Inflammatory macrophage (primary cell): ENCODE data around the gene CELF5.
"Not testable (repeated sequence)": the region's sequence is repeated elsewhere in the genome, so short reads cannot be mapped to it uniquely, and the experiment has no call there.

Experiments
- DNase-seq, 2 donors: peaks; one replicate each; pipeline ENCODE4 v3.0.0-alpha.2; 2020 to 2022

Gene CELF5

DNA sequence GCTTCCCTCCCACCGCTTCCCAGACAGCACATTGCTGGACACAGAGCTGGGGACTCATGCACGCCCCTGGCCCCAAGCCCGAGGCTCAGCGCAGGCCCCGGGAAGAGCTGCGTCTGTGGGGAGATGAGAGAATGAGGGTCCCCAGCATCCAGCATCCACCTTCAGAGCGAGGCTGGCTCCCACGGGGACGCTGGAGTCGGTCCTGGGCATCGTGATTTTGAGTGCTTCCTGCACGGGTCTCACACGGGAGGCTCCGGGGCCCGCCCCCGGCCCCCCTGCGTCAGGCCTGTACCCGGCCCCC lies 34.0 kb upstream of the CELF5 start:
- no peak for DNase-seq

DNA sequence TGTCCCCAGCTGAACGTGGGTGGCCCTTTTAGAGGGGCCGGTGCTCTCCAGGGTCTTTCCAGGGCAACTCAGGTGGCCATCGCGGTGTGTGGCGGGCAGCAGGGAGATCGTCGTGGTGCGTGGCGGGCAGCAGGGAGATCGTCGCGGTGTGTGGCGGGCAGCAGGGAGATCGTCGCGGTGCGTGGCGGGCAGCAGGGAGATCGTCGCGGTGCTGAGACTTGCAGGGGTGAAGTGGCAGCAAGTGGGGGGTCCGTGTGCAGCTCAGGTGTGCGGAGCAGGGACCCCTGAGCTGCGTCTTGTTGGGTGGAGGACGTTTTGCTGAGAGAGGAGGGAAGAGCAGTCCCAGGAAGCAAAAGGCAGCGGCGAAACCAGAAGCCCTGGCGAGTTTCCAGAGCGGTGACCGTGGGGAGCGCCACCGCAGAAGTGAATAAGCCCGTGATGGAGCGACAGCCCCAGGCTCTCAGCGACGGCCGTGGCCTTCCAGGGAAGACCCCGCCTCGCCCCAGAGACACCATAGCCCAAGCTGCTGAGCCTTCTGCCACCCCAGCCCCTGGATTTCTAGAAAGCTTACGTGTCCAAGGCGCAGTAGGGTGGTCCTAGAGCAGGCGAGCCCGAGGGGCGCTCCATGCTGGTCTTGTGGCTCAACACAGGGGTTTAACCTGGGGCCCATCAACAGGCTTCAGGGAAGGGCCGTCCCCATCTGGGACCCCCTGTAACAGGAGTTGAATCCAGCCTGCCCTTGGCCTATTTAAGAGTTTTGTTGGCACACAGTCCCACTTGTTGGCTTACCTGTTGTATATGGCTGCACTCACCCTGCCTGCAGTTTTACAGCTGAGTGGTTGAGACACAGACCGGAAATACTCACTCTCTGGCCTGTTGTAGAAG lies 33.3 kb upstream of the CELF5 start:
- no peak for DNase-seq

DNA sequence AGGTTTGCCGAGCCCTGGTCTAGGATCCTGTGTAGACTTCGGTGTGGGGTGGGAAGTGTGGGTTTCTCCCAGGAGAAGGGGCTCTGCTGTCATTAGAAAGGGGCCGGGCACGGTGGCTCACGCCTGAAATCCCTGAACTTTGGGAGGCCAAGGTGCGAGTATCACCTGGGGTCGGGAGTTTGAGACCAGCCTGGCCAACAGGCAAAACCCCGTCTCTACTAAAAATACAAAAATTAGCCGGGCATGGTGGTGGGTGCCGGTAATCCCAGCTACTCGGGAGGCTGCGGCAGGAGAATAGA lies 32.7 kb upstream of the CELF5 start:
- DNase-seq = not testable (repeated sequence)

- no peak for DNase-seq
These were observed 32.2 kb upstream of the CELF5 start for GRCh38 chr19:3192228-3192635.

- DNase-seq = no peak
These were observed 31.8 kb upstream of the CELF5 start for GRCh38 chr19:3192684-3193083.

DNA sequence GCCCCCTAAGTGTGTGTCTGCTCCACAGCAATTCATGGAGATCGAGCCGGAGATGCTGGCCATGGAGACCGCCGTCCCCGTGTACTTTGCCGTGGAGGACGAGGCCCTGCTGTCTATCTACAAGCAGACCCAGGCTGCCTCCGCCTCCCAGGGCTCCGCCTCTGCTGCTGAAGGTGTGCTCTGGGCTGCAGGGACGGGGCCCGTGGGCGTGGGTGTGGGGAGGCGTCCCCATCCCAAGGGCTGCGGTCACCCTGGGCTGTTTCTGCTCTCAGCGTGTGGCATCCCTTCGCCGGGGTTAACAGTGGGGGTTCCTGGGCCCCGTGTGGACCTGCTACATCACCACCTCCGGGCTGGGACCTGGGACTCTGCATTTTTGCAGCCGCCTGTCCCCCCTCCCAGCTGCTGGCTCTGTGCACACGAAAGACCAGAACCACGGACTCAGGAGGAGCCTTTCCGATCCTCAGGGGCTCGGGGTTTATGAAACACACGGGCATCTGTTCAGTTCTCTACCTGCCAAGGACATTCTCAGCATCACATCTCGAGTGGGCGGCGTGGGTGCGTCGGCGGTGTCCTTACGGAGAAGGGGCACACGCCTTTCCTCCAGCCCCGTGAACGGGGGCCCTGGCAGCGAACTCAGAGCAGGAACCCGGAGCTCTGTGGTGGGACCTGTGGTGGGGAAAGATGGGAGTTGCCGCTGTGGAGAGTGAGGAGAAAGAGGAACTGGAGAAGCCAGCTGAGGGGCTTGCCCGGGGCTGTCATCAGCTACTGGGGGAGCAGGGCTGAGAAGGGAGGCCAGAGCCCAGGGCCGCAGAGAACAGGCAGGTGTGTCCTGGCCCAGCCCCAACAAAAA lies 31.0 kb upstream of the CELF5 start:
- peak; percentile 8 to 20 for DNase-seq

DNA sequence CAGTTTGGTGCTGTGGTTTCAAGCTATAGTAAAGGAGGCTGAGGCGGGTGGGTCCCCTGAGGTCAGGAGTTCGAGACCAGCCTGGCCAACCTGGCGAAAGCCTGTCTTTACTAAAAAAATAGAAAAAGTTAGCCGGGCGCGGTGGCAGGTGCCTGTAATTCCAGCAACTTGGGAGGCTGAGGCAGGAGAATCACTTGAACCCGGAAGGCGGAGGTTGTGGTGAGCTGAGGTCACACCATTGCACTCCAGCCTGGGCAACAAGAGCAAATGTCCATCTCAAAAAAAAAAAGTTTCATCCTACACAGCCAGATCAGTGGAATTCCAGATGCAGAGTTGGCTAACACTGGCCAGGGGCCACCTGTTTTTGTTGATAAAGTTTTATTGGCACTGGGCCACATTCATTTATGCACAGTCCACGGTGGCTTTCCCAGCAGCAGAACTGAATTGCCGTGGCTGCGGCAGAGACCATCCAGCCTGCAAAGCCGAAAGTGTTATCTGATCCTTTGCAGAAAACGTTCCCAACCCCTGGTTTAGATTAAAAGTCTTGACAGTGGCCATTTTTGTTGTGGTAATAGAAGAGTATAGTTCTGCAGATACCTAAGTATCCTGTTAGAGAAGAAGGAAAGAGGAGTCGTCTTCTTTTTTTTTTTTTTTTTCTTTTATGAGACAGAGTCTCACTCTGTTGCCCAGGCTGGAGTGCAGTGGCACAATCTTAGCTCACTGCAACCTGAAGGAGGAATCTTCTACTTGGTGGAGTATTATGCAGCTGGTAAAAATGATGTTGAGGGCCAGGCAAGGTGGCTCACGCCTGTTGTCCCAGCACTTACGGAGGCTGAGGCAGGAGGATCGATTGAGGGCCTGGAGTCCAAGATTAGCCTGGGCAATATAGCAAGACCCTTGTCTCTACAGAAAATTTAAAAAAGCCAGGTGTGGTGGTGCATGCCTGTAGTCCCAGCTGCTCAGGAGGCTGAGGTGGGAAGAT lies 30.1 kb upstream of the CELF5 start:
- DNase-seq = no peak

DNA sequence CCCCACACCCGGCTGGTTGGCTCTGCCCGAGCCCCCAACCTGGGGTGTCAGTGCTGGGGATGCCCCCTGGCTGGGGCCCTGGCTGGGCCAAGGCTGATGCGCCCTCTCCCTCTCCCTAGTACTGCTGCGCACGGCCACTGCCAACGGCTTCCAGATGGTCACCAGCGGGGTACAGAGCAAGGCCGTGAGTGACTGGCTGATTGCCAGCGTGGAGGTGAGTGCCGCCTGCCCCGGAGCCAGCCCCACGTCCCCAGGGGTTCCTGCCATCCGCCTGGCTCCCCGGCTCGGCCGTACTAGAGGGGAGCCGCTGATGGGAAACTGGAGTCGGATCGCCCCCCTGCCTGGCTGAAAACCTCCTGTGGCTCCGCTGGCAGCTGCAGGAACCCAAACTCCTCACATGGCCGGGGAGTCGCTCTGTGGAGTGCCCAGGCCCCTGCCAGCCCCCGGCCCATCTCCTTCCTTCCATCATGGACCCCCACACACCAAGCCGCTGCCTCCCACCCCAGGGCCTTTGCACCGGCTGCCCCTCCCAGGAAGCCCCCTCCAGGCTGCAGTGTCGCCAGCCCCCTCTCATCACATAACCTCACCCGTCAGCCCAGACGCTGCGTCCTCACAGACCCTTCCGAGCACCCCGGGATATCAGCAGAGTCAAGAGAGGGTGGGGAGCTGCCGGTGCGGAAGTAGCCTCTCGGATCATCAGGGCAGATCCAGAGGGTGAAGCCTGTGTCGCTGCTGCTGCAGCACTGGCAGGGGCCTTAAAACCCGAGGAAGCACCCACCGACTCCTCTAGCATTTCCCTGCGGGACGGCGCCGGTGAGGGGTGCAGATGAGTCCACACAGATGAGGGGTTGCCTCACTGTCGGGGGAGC lies 28.2 kb upstream of the CELF5 start:
- no peak for DNase-seq

GRCh38 chr19:3196933-3197205 lies 27.6 kb upstream of the CELF5 start:
- DNase-seq = no peak

- DNase-seq = no peak
These were observed 25.4 kb upstream of the CELF5 start for GRCh38 chr19:3198901-3199700.

GRCh38 chr19:3201072-3201700 lies 23.3 kb upstream of the CELF5 start:
- DNase-seq = peak in 1 of 2 donors; percentile 63

DNA sequence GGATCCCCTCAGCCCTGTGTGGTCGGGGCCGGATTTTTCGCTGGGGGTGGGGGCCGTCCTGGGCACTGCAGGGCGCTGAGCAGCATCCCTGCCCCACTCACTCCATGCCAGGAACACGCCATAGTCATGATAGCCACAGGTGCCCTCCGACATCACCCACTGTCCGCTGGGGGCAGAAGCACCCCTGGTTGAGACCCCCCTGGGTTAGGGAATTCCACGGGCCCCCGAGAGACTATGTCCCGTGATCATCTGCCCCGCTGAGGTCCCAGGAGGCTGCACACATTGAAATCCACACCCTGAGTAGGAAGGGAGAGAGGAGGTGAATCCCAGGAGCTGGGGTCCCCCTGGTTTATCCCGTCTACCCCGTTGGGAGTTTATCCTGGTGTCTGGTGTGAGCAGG lies 22.6 kb upstream of the CELF5 start:
- DNase-seq = no peak

DNA sequence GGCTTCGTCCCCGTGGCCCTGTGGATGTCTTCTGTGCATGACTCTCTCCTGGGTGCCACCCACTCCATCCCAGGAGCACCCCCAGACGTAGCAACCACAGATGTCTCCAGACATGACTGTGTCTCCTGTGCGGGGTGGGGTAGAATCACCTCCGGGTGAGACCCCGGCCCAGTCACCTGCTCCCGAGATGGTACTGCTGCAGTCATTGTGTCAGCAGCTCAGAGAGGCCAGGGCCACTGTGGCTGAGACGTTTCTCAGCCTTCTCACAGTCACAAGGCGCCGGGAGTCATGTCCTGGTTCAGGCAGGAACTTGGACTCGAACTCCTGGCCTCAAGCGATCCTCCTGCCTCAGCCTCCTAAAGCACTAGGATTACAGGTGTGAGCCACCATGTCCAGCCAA lies 22.1 kb upstream of the CELF5 start:
- no peak for DNase-seq

DNA sequence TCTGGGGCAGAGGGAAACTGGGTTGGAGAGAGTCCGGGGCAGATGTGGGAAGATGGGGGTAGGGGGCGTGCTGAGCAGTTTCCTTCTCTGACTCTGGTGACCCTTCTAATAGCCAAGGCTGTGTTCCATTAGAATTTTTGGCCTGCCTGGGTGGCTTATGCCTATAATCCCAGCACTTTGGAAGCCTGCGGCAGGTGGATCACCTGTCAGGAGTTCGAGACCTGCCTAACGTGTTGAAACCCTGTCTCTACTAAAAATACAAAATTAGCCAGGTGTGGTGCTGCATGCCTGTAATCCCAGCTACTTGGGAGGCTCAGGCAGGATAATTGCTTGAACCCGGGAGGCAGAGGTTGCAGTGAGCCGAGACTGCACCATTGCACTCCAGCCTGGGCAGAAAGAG lies 21.6 kb upstream of the CELF5 start:
- DNase-seq = not testable (repeated sequence)

GRCh38 chr19:3203805-3204645 lies 20.4 kb upstream of the CELF5 start:
- DNase-seq = no peak

GRCh38 chr19:3204646-3205275 lies 19.7 kb upstream of the CELF5 start:
- DNase-seq = no peak

GRCh38 chr19:3206216-3206953 lies 18.1 kb upstream of the CELF5 start:
- no peak for DNase-seq

- DNase-seq = no peak
These were observed 16.8 kb upstream of the CELF5 start for GRCh38 chr19:3207461-3208242.
